NOMO-1 treated with DMSO at 0.1 percent for 48 hours (cell line): ENCODE measurements around the gene FKBP6.
"Not testable (repeated sequence)": the region's sequence is repeated elsewhere in the genome, so short reads cannot be mapped to it uniquely, and the experiment has no call there.

Experiments
- DNase-seq: peaks from one replicate; lab custom pipeline; 2025; ENCODE audit not compliant: unreplicated experiment; lab: John Stamatoyannopoulos, UW

The FKBP6 gene, protein sequence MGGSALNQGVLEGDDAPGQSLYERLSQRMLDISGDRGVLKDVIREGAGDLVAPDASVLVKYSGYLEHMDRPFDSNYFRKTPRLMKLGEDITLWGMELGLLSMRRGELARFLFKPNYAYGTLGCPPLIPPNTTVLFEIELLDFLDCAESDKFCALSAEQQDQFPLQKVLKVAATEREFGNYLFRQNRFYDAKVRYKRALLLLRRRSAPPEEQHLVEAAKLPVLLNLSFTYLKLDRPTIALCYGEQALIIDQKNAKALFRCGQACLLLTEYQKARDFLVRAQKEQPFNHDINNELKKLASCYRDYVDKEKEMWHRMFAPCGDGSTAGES

DNA sequence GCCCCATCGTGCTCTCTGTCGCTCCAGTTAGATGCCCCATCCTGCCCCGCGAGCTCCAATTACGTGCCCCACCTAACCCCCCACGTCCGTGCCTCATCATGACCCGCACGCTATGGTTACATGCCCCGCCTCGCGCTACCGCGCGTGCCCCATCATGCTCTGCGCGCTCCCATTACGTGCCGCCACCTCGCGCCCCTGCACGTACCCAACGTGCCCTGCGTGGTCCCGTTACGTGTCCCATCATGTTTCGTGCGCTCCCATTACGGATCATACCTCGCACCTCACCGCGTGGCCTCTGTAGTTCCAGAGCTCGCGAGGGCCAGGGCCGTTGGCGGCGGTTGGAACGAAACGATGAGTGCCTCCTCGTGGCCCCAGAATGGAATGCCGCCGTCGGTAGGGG is at the start of gene FKBP6, which contains the start of gene TRIM50:
Gene FKBP6, plus strand, starts transcription at position 240 of the 400 bp plus-strand sequence. CDS start 268 bp downstream, outside the sequence.
Gene TRIM50, minus strand, starts transcription at position 161 of the 400 bp plus-strand sequence. CDS start 3,295 bp downstream, outside the sequence.
- DNase-seq = not testable (repeated sequence)

DNA sequence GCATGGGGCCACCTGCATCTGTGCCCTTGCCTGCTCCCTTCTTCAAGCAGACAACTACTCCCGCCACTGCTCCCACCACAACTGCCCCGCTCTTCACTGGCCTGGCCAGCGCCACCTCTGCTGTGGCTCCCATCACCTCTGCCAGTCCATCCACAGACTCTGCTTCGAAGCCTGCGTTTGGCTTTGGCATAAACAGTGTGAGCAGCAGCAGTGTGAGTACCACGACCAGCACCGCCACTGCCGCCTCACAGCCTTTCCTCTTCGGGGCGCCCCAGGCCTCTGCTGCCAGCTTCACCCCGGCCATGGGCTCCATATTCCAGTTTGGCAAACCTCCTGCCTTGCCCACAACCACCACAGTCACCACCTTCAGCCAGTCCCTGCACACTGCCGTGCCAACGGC is 30.7 kb upstream of the FKBP6 start:
- not testable (repeated sequence) for DNase-seq

DNA sequence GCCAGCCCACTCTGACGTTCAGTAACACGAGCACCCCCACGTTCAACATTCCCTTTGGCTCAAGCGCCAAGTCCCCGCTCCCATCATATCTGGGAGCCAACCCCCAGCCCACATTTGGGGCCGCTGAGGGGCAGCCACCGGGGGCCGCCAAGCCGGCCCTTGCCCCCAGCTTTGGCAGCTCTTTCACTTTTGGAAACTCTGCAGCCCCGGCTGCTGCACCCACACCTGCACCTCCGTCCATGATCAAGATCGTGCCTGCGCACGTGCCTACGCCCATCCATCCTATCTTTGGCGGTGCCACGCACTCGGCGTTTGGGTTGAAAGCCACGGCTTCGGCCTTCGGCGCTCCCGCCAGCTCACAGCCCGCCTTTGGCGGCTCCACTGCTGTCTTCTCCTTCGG is 30.3 kb upstream of the FKBP6 start:
- not testable (repeated sequence) for DNase-seq

GRCh38 chr7:73299812-73300211 is 28.1 kb upstream of the FKBP6 start:
- DNase-seq = not testable (repeated sequence)

DNA sequence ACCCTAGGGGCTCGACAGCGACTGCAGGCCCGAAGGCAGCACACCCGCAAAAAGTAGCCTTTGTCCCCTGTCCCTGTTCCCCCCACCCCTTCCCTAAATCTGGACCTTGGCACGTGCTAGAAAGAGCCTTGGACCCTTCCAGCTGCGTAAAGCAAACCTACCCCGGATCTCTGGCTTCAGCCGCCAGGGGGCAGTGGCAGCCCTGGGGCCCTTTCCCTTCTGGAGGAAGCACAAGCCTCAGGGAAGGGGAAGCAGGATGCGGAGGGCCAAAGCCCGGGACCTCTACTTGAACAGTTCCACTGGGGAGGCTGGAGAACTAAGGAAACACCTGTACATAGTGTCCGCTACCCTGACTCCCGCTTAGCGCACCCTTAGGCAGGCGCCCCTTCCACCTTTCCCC is 26.9 kb upstream of the FKBP6 start:
- DNase-seq = not testable (repeated sequence)

DNA sequence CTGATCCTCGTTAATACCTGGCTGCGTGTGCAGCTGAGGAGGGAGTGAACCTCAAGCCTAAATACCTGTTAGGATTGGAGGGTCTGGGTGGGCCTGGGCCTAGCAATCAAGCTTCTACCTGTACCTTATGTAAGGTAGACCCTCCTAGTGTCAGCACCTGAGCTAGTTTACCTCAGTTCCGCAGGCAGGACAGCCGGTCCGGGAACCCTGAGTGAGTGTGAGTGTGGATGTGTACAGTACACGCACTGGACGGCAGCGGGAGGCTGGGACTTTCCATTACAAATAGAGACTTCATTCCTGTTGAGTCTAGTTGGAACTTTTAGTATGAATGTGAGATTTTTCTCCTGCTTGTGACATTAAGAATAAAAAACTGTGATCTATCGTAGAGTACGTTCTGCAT is 25.1 kb upstream of the FKBP6 start:
- DNase-seq = not testable (repeated sequence)

DNA sequence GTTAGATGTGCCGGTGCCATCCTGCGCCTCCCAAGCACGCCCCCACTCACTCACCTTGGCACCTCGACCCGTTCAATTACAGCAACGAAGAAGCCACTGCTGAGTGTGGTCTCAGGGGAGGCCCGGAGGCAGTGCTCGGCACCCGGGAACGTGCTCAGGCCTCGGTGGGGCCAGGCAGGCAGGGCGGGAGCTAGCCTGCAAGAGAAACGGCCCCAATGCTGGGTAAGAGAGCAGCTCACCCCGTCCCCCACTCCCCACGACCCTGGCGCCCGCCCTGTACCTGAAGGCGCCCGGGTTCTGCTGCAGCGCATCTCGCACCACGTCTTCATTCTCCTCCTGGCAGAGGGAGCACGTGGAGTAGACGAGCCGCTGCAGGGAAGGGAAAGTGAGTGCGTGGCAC is 24.4 kb upstream of the FKBP6 start:
- DNase-seq = no peak

- DNase-seq = no peak
Measured at GRCh38 chr7:73304071-73304470, 23.9 kb upstream of the FKBP6 start.

DNA sequence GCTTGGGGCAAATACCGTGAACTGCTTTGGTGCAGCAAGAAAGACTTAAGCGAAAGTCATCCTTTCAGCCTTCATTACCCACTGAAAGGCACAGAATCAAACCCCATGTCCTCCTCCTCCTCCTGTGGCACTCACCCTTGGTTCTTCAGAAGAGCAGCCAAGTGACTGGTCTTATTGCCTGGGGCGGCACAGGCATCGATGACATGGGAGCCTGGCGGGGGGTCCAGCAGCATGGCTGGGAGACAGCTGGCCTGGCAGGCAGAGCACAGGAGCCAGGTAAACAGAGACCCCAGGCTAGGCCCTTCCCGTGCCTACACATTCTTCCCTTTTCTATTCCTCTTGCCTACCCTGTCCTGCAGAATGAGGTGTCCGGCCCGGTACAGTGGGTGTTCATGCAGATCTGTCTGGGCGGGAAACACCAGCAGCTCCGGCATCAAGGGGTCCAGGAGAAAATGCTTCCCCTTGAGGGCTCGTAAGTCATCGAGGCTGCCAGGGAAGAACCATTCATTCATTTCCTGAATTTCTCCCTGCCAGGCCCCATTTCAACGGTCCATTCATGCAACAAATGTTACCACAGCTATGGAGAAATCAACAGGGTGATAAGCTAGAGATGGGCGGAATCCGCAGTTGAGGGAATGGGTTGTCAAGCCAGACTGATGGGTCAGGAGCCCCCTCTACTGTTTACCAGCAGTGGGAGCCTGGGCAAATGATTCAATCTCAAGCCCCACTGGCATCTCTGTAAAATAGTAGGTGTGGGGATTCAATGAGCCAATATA is 23.2 kb upstream of the FKBP6 start:
- peak; percentile 99 for DNase-seq

DNA sequence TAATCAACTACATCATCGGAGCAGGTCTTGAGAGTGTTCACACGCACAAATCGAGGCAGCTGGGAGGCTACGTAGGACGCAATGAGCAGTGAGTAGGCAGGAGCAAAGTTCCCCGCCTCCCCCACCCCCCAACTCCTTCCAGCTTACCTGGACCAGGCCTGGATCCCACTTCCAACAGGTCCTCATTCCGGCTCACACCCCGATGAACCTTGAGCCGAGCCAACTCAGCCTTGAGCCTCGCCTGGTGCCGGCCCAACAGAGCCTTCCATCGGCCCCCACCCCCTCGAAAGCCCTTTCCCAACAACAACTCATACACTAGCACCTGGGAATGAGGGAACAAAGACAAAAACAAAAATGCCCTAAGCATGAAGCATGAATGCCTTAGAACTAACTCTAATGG is 20.5 kb upstream of the FKBP6 start:
- DNase-seq = no peak

GRCh38 chr7:73308074-73308664 is 19.8 kb upstream of the FKBP6 start:
- no peak for DNase-seq

DNA sequence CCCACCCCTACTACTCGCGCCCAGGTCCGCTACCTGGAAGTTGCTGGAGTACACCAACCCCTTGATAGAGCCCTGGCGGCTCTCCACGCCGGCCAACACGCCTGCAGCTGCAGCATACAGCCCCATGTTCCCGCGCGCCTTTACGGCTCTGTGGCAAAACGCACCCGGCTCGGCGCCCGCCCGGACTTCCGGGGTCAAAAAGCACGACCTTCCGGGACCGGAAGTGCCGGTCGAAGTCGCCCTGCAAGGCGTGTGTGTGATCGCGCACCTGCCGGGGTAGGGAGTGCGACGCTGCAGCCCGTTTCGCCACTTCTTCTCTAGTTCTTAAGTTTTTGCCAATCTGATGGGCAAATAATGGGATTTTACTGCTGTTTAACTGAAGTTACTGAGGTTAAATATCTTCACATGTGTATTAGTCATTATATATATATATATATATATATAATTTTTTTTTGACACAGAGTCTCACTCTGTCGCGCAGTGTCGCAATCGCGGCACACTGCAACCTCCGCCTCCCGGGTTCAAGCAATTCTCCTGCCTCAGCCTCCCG is 19.2 kb upstream of the FKBP6 start, which contains the start of gene NSUN5:
Gene NSUN5, minus strand, starts transcription at position 162 of the 550 bp plus-strand sequence. Its CDS starts 36 bp downstream, at position 126.
- peak; percentile 100 for DNase-seq

DNA sequence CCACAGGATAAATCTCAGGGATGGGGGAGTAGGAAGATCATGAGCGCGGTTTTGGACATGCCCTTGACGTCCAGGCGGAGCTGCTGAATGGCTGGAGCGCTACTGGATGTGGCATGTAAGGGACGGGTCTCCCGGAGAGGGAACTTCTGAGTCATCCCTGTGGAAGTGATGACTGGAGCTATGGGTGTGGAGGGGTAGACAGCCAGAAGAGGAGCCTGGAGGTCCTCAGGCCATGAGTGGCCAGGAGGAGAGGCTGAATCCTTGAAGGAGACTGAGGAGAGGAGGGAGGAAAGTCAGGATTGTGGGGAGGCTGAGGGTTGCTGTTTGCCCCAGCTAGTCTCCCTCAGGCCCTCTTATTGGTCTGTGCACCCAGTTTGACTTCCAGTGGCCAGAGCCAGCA is 16.5 kb upstream of the FKBP6 start:
- DNase-seq = not testable (repeated sequence)

- DNase-seq = no peak
Measured at GRCh38 chr7:73312831-73313520, 15.0 kb upstream of the FKBP6 start.

- DNase-seq = no peak
Measured at GRCh38 chr7:73313521-73313906, 14.4 kb upstream of the FKBP6 start.

GRCh38 chr7:73314271-73314670 is 13.7 kb upstream of the FKBP6 start:
- no peak for DNase-seq

DNA sequence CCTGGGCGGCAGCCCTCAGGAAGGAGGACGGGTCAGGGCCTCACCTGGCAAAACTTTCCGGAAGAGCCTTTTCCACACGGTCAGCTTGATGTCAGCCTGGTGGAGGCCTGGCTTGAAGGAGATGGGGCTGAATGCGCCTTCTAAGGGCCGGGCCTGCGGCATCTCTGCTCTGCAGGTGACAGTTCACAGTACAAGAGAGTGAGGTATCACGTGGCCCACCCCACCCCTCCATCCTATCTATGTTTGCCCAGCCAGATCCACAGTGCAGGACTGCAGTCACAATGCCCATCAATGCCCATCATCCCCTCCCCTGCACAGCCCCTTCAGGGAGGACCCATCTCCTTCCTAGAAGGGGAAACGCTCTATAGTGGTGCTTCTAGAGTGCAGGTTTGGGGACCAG is 11.4 kb upstream of the FKBP6 start:
- DNase-seq = no peak

GRCh38 chr7:73318656-73319204 is 9.2 kb upstream of the FKBP6 start:
- not testable (repeated sequence) for DNase-seq

DNA sequence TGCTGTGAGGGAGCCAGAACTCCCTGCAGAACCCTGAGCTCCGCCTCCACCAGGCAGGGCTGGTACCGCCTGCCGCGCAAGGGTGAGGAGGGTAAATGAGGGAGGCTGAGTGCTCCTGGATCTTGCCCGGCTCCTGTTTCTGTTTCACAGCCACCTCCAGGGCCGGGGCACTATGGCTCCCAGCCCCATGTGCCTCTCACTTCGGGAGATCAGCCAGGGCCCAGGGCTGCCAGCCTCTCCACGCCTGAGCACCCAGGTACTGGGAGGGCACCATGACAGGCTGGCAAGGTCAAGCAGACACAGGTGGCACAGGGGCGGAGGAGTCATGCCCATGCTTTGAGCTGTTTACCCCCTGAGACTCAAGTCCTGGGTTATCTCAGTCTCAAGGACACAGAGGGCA is 8.4 kb upstream of the FKBP6 start:
- not testable (repeated sequence) for DNase-seq

DNA sequence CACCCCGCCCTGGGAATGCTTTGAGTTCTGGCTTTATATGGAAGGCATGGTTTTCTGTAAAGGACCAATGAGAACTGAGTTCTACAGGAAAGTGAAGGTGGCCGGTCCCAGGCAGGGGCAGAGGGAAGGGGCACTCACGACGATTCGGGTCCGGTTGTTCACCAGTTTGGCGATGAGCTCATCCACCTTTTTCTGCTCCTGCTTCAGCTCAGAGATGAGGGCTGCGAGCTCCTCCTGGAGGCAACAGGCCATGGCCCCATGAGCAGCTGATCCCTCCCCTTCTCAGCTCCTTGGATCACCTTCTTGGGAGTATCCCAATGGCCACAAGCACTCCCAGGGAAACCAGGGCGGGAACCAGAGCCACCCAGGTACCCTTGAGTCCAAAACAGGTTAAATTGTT is 8.0 kb upstream of the FKBP6 start:
- DNase-seq = not testable (repeated sequence)
